IPS-20b (cell line): Measurements from ENCODE around the gene RHBDF1.

Source experiments
- H3K27ac ChIP-seq: one replicate; pipeline ENCODE4 v1.5.1; 2013; ENCODE audit warnings: low read length
- H3K27me3 ChIP-seq: 2 replicates; pipeline ENCODE4 v1.6.1; 2013; ENCODE audit warnings: mild to moderate bottlenecking, low read length, inconsistent platforms; ENCODE audit not compliant: insufficient read depth
- H3K36me3 ChIP-seq: 2 replicates; pipeline ENCODE4 v1.6.1; 2013; ENCODE audit warnings: low read depth, mild to moderate bottlenecking, inconsistent platforms, low read length, moderate library complexity; ENCODE audit not compliant: insufficient read depth
- H3K4me1 ChIP-seq: 2 replicates; pipeline ENCODE4 v1.6.1; 2013; ENCODE audit warnings: mild to moderate bottlenecking, control low read depth, inconsistent platforms, low read length, moderate library complexity; ENCODE audit not compliant: insufficient read depth
- H3K4me3 ChIP-seq: 2 replicates; pipeline ENCODE4 v1.5.1; 2013; ENCODE audit warnings: mild to moderate bottlenecking, low read length, inconsistent platforms
- H3K9ac ChIP-seq: 2 replicates; pipeline ENCODE4 v1.6.1; 2013; ENCODE audit warnings: low read depth, mild to moderate bottlenecking, inconsistent platforms, low read length, moderate library complexity
- H3K9me3 ChIP-seq: 2 replicates; pipeline ENCODE4 v1.6.1; 2013; ENCODE audit warnings: mild to moderate bottlenecking, low read depth, low read length, inconsistent platforms; ENCODE audit not compliant: insufficient read depth

Gene RHBDF1

DNA sequence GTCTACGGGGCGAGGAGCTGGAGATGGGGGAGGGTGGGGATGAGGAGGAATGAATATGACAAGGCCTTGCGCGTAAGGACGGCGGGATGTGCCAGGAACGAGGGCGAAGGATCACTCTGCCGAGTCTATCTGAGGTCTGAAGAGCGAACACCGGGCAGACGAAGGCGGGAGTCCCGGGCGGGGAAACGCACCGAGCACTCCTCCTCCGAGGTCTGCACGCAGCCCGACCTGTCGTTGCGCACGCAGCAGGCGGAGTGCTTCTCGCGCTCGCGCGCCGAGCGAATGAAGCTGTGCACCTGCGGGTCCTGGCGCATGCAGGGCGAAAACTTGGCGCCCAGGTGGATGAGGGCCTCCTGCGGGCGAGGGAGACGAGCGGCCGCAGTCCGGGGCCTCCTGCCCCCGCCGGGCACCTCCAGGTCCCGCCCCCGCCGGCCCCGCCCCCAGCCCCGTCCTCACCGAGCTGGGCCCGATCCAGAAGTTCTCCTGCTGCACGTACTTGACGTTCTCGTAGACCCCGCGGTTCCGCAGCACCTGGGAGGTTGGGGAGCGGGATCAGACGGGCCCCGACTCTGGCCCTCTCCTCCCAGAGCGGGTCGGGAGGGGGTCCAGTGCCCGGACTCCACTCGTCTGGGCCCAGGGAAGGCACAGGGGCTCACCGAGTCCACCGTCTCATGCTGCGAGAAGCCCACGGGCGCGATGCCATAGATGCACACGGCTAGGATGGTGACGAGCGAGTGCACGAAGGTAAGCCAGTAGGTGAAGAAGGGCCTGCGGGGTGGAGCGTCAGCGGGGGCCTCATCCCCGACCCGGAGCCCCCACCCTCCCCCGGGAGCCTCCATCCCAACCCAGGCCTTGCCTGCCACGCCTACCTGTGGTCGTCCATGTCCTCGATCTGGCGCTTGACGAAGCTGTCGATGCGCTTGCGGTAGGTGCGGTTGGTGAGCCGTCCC, 11.2 kb downstream of the RHBDF1 start:
- H3K36me3 ChIP-seq = peaks cover 52% of the 10 kb centered on the region

GRCh38 chr16:60166-60565, 12.3 kb downstream of the RHBDF1 start:
- H3K9me3 ChIP-seq = no peaks in the 10 kb centered on the region
- no peak overlapping the region for H3K4me3 ChIP-seq
- H3K27me3 ChIP-seq = no peaks in the 10 kb centered on the region
- no peak overlapping the region for H3K9ac ChIP-seq
- H3K4me1 ChIP-seq = no peaks in the 10 kb centered on the region
- H3K27ac ChIP-seq = no peak overlapping the region
- peaks cover 62% of the 10 kb centered on the region for H3K36me3 ChIP-seq

More for the DNA sequence above, 11.2 kb downstream of the RHBDF1 start:
- Histone ChIP-seq H3K4me1 (no peaks in the 10 kb centered on the region), H3K27me3 (no peaks in the 10 kb centered on the region), H3K9me3 (no peaks in the 10 kb centered on the region), H3K27ac (no peak overlapping the region), H3K4me3 (no peak overlapping the region), H3K9ac (no peak overlapping the region)

DNA sequence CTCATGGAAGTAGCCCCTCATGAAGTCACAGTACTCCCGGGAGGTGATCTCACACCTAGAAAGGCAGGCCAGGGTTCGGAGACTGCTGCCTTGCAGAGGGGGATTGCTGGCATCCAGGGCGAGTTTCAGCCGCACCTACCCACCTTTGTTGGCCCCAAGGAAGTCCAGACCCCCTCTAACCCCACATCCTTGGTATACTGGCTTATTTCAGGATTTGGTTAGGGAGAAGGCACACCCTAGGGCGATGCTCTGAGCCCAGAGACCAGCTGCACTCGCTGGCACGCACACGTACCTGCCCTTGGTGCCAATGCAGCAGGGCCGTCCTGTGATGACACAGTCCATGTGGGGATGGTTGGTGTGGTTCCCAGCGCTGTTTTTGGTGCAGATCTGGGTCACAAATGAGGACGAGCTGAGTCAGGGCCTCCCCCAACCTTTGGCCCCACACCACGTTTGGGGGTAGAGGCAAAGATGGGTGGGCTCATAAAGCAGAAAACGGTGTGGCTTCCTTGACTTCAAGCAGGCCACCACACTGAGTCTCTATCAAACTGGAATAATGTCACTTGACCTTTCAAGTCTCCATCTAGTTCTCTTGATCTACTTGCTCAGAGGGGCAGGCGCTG, 12.9 kb downstream of the RHBDF1 start:
- no peak overlapping the region for H3K27ac ChIP-seq
- no peak overlapping the region for H3K4me3 ChIP-seq
- H3K36me3 ChIP-seq = peaks cover 64% of the 10 kb centered on the region
- H3K9me3 ChIP-seq = no peaks in the 10 kb centered on the region
- H3K27me3 ChIP-seq = no peaks in the 10 kb centered on the region
- no peak overlapping the region for H3K9ac ChIP-seq
- no peaks in the 10 kb centered on the region for H3K4me1 ChIP-seq

DNA sequence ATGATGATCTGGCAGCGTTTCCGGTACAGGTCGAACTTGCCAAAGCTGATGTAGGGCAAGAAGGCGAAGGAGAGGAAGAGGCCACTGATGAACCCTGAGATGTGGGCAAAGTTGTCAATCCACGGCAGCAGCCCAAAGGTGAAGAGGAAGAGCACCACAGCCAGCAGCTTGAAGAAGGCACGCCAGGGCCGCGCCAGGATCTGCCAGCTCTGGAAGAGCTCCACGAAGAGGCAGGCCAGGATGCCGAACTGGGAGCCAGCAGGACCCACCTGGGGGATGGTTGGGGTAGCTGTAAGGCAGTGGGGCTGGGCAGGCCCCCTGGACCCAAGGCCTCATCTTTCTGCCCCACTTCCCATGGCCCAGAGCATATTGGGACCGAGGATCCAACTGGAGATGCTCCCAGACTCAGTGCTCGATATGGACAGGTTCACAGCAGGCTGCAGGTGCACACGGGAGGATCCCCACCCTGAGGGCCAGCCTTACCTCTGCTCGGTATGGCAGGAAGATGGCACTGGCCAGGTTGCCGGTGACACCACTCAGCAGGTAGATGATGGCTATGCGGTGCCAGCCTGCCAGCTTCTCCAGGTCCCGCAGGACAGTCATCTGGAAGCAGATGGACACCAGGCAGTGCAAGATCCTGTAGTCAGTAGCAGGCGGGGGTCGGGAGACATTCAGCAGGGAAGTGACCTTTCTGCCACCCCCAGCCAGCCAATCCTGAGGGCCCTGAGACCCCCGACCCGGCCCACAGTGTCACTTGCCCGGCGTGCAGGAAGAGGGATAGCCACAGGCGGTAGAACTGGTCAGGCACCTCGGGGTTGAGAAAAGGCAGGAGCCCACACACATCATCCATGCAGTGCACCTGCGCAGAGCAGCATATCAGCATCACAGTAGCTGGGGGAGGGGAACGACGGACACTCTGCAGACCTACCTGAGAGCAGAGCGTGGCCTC, 13.7 kb downstream of the RHBDF1 start:
- Histone ChIP-seq H3K27me3 (no peaks in the 10 kb centered on the region), H3K9ac (no peak overlapping the region), H3K36me3 (peaks cover 64% of the 10 kb centered on the region), H3K9me3 (no peaks in the 10 kb centered on the region), H3K27ac (no peak overlapping the region), H3K4me1 (no peaks in the 10 kb centered on the region), H3K4me3 (no peak overlapping the region)

DNA sequence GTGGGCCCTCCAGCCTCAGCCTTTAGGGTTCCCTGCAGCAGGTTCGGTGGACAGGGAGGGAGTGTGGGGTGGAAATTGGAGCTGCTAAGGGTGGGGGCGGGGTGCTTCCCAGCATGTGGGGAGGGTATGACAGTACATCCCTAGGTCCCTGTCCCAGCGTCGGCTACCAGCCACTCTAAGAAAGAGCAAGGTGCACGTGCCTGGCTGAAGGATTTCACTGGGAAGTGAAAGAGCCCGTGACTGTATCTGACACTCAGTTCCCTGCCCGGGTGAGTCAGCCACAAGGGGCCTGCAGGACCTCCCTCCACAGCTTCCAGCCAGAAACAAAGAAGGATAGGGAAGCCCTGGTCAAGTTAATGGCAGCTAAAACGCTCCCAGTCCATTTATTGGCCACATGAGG, 14.7 kb downstream of the RHBDF1 start:
- Histone ChIP-seq H3K27me3 (no peaks in the 10 kb centered on the region), H3K4me1 (no peaks in the 10 kb centered on the region), H3K4me3 (no peak overlapping the region), H3K36me3 (peaks cover 57% of the 10 kb centered on the region), H3K9me3 (no peaks in the 10 kb centered on the region), H3K9ac (no peak overlapping the region), H3K27ac (no peak overlapping the region)

DNA sequence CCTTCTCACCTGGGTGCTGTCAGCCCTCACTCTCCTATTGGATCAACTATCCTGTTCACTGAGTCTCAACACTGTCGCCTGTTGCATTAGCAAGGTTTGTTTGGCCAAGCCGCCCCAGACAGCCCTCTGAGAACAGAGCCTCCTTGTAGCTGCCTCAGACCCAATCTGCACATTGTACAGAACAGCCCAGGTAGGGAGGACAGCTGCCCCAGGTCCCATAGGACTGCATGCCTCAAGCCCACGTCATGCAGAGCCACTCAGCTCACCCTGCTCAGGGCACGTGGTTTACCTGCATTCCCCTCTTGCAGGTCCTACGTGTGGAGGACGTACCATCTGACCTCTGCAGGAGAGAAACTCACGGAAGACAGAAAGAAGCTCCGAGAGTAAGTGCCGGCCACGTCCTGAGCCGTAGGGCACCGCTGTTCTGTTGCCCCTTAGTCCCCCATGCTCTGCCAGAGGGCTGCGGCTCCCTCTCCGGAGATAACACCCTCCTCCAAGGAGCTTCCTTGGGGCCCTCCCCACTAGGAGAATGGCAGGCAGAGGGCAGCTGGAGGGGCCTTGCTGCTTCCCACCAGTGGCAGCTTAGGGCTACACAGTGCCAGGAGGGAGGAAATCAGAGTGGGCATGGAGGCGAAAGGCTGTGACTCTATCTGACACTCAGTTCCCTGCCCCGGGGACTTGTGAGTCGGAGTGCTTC, 16.1 kb downstream of the RHBDF1 start:
- no peak overlapping the region for H3K27ac ChIP-seq

DNA sequence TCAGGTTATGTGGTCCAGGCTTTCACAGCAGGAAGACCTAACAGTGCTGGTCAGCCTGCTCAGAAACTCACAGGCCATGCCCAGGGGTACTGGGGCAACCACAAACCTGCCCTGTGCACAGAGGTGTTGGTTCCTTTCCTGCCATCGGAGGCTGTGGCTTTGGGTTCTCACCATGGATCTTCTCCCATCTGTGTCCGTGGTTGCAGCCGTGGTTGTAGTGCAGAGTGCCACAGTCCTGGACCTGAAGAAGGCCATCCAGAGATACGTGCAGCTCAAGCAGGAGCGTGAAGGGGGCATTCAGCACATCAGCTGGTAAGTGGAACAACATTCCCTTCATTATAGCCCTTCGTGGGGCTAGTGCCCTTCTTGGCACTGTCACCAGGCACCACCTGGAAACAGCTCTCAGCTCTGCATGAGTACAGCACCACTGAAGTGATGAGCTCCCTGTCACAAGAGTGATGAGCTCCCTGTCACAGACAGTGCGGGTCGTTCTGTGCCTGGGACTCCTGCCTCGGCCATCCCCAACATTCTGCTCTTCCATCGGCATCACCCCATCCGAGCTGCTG, 16.8 kb downstream of the RHBDF1 start:
- H3K36me3 ChIP-seq = peaks cover 65% of the 10 kb centered on the region
- H3K4me1 ChIP-seq = peaks cover 5% of the 10 kb centered on the region; the same call in 1 of the 2 replicates
- no peak overlapping the region for H3K27ac ChIP-seq
- H3K27me3 ChIP-seq = no peaks in the 10 kb centered on the region
- H3K9ac ChIP-seq = no peak overlapping the region
- H3K4me3 ChIP-seq = no peak overlapping the region
- H3K9me3 ChIP-seq = no peaks in the 10 kb centered on the region

More for the DNA sequence above, 16.1 kb downstream of the RHBDF1 start:
- H3K9ac ChIP-seq = no peak overlapping the region
- no peaks in the 10 kb centered on the region; the same call in 1 of the 2 replicates for H3K4me1 ChIP-seq
- H3K9me3 ChIP-seq = no peaks in the 10 kb centered on the region
- peaks cover 60% of the 10 kb centered on the region for H3K36me3 ChIP-seq
- H3K27me3 ChIP-seq = no peaks in the 10 kb centered on the region
- no peak overlapping the region for H3K4me3 ChIP-seq

- H3K27me3 ChIP-seq = no peaks in the 10 kb centered on the region
Measured at GRCh38 chr16:54237-54581, 18.2 kb downstream of the RHBDF1 start.

GRCh38 chr16:53346-54236, 18.8 kb downstream of the RHBDF1 start, which contains the start of the genes POLR3K and SNRNP25:
TSS of gene POLR3K (minus strand) at chr16:53608. CDS start at chr16:53586, 22 bp downstream.
TSS of gene SNRNP25 (plus strand) at chr16:53828. CDS start at chr16:54017, 189 bp downstream.
- peaks cover 59% of the 10 kb centered on the region for H3K36me3 ChIP-seq
- peak within 1 kb of the TSS; percentile 77 for H3K27ac ChIP-seq
- no peaks in the 10 kb centered on the region for H3K27me3 ChIP-seq

More at GRCh38 chr16:54237-54581, 18.2 kb downstream of the RHBDF1 start:
- Histone ChIP-seq H3K9ac (peak overlapping the region; percentile 86; the same call in 1 of the 2 replicates), H3K36me3 (peaks cover 60% of the 10 kb centered on the region), H3K9me3 (no peaks in the 10 kb centered on the region), H3K27ac (no peak overlapping the region), H3K4me1 (peaks cover 5% of the 10 kb centered on the region; the same call in 1 of the 2 replicates), H3K4me3 (peak overlapping the region; percentile 78)

More at GRCh38 chr16:53346-54236, 18.8 kb downstream of the RHBDF1 start, which contains the start of the genes POLR3K and SNRNP25:
- H3K9ac ChIP-seq = peak within 1 kb of the TSS; percentile 91
- peak within 1 kb of the TSS; percentile 86 for H3K4me3 ChIP-seq
- no peaks in the 10 kb centered on the region for H3K9me3 ChIP-seq
- H3K4me1 ChIP-seq = peaks cover 5% of the 10 kb centered on the region; the same call in 1 of the 2 replicates
